Measurements from ENCODE around the gene GZF1.

GZF1 gene

DNA sequence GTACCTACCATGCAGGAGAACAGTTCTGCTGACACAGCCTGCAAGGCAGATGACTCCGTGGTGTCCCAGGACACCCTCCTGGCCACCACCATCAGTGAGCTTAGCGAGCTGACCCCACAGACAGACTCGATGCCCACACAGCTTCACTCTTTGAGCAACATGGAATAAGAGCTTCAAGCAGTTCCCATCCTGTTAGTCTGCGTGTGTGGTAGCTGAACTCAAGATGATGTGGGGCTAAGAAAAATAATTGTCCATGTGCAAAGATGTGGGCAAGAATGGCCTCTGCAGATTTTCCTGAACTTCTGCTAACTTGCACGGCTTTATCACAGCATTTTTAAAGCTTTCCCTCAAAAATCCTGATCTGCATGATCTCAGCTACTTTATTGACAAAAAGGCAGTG lies 8.3 kb downstream of the GZF1 start:
- no peak for DNase-seq

DNA sequence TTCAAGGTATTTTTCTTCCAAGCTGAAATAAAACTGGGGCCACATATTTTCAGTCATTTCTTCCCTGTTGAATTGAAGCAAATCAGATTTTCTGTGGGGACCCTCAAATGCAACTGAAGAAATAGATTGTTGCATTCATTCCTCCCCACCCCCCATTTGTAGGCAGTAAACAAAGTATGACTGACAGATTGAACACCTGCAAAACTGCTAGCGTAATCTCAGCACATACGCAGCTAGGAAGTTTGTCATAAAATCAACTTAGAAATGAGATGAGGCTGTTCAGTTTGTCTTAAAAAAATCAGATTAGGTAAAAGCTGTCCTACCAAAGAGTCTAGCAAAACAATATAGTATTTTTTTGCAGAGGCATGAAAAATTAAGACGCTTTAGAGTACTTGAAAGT lies 8.9 kb downstream of the GZF1 start:
- no peak for DNase-seq

GRCh38 chr20:23371496-23371895 lies 9.5 kb downstream of the GZF1 start:
- no peak for DNase-seq

DNA sequence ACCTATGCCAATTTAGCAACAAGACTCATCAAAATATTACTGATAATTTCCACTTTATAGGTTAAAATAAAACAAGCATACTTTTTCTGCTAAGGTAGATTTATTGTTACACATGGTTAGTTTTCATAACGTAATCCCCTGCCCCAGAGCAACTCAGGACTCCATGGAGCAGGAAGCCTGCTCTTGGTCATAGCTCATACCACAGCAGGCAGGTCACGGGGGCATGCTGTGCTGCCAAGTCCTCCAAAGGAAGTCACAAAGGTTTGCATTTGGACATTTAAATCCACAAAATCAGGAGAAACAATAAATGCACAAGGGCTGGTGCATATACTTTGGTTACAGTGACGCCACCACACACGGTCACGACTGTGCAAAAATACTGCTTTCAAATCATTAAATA lies 12.5 kb downstream of the GZF1 start:
- no peak for DNase-seq

- no peak for DNase-seq
Measured at GRCh38 chr20:23375827-23376226, 13.8 kb downstream of the GZF1 start.

DNA sequence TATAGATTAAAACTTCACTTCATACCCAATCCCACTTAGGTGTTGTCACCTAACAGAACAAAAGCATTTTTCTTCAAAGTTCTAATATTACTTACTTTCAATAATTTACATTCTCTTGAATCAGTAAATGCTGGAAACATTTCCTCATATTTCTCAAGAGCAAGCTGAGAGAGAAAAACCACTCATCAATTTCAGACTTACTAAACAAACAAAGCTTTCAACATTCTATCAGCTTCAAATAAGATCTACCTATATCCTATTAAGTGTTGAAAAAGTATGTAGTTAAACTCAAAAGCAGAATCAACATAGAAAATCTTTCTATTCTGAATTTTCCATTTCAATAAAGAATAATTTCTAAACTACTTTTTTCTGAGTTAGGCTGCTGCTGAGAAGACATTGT lies 17.8 kb downstream of the GZF1 start:
- no peak for DNase-seq

GRCh38 chr20:23381876-23382275 lies 19.9 kb downstream of the GZF1 start:
- DNase-seq, result no peak

DNA sequence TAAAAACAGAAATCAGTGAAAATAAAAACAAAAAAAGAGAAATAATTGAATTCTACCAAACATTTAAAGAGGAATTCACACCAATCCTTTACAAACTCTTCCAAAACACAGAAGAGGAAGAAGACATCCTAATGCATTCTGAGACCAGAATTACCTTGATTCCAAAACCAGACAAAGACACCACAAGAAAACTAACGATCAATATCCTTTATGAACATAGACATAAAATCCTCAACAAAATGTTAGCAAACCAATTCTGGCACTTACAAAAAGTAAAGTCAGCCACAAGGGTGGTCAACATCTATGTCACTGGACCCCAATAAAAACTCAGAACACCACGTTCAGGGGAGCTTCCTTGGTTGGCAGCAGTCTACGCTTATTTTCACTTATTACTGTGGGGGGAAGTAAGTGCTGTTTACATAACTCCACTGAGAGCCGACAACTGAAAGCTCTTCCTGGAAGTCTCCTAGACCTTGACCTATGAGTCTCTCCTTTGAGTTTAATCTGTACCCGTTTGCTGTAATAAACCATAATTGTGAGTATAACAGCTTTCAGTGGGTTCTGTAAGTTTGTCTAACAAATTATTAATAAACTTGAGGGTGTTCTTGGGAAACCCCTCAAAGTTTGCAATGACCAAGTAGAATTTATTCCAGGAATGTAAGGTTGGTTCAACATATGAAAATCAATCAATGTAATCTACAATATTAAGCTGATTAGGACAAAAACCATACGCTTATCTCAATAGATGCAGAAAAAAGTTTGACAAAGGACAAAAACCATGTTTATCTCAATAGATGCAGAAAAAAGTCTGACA lies 24.5 kb downstream of the GZF1 start:
- DNase-seq, result no peak

DNA sequence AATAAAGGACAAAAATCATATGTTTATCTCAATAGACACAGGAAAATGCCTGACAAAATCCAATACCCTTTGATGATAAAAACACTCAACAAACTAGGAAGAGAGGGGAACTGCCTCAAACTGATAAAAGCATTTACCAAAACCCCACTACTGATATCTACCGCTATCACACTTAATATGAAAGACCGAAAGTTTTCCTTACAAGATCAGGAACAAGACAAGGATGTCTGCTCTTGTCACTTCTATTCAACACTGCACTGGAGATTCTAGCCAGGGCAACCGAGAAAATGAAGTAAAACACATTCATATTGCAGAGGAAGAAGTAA lies 25.1 kb downstream of the GZF1 start:
- DNase-seq, result no peak

- DNase-seq, result no peak
Measured at GRCh38 chr20:23390091-23390774, 28.3 kb downstream of the GZF1 start.

DNA sequence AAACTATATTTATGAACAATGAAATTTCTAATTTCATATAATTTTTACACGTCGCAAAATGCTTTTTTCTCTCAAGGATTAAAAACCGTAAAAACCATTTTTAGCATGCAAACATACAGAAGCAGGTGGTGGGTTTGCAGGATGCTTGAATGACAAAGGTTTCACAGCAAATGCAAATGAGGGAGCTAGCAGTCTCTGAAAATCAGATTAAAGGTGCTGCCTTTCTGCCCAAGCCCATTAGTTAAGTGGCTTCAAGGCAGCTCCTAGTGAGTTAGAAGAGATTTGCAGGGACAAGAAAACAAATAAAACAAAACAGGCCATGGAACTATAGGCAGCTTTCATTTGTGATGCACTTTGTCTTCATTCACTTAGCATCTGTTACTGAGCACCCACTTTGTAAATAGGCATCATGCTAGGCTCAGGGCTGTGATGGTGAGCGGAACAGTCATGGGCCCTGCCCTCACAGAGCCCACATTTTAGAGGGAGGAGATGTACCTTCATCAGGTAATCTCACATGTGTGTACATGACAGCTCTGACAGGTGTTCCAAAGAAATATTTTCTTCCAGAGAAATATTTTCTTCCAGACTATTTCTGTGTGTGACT lies 29.8 kb downstream of the GZF1 start:
- no peak for DNase-seq

GRCh38 chr20:23393996-23394775 lies 32.2 kb downstream of the GZF1 start:
- no peak for DNase-seq

GRCh38 chr20:23396950-23397627 lies 35.1 kb downstream of the GZF1 start:
- no peak for DNase-seq

- DNase-seq, result no peak
Measured at GRCh38 chr20:23397961-23398360, 36.0 kb downstream of the GZF1 start.

- peak; percentile 69 for DNase-seq
Measured at GRCh38 chr20:23399568-23400241, 37.7 kb downstream of the GZF1 start.

- no peak for DNase-seq
Measured at GRCh38 chr20:23401051-23401450, 39.1 kb downstream of the GZF1 start.

- no peak for DNase-seq
Measured at GRCh38 chr20:23403751-23404150, 41.8 kb downstream of the GZF1 start.

DNA sequence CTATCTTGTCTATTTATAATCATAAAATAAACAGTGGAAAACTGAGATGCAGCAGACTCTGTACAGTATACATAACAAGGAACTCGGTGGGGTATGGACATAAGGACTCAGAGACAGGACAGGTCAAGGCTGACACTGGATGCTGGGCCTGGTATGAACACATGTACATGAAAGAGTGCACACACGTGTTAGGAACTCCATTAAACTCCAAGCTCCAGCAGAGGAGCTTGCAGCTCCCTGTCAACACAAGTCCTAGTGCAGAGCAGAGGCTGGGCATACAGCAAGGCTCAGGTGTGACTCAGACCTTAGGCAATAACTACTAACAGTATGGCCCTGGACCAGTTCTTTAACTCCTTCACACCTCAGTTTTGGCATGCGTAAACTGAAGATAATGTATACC lies 42.2 kb downstream of the GZF1 start:
- DNase-seq, result peak; percentile 46

GRCh38 chr20:23406880-23407279 lies 44.9 kb downstream of the GZF1 start:
- no peak for DNase-seq

DNA sequence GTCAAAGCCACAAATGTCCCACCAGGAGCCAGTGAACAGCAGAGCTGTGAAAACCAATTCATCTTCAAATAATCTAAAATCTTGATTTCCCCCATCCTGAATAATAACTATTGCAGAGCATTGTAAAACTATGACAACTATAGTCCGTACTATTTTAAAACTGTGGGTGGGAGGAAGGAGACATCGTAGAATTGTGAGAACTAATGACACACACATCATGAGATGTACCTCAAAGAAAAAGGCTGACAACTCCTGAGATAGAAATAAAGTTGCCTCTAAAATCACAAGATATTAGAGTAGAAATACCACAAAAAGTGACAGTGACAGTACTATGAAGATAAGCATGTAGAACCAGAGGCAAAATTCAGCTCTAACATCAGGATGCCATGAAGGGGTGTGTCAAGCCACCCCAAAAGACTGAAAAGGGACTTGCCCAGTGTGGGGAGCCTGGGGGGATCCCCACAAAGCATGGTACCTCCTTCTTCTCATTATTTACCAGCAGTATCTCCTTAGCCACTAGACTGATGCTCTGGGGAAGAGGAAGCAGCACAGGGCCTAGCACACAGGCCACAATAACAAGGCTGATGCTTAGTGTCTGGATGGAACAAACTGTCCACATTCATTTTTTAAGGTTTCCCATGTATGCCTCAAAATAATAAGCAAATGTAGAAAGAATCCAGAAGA lies 45.9 kb downstream of the GZF1 start:
- DNase-seq, result no peak

- DNase-seq, result no peak
Measured at GRCh38 chr20:23408957-23409356, 47.0 kb downstream of the GZF1 start.

DNA sequence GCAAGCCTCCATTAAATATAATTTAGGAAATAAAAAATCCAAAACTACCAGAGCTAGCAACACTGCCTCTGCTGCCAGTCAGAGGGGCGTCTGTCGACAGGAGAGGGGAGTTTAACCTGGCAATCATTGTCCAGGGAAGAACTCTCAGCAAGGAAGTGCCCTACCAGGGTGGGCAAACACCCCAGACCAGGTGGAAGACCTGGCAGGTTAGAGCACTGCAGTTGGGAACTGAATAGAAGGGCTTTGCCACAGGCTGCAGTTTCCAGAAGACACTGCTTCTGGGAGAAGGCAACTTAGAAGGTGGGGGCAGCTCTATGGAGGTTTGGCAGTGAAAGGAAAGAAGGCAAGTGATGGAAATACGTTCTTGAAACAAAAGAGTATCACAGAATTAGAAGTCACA lies 47.8 kb downstream of the GZF1 start:
- no peak for DNase-seq

Data from NCI-H226 (cell line).